ENCODE results near the gene RPN1. TPM values are rescaled to one million over a fixed set of nuclear protein-coding genes. Genes with fewer than 3 reads are reported as not detected.
"Not testable (repeated sequence)": the region's sequence is repeated elsewhere in the genome, so short reads cannot be mapped to it uniquely, and the experiment has no call there.

Gene RPN1
- total RNA-seq, 1 donor from 2014 or later: 84.9 TPM

- no peak for DNase-seq (ENCODE audit: low spot score)
- intact Hi-C loops (cut with DNase I): loop anchor here (2.0 to 5.0 kb wide), 5 partner anchors 36 to 262 kb away; partner anchors contain the start of genes ACAD9 and RPN1
These were observed 33.9 kb downstream of the RPN1 start for GRCh38 chr3:128616516-128617269.

- DNase-seq (ENCODE audit: low spot score): no peak
- intact Hi-C loops (cut with DNase I): no loop called here
These were observed 36.5 kb downstream of the RPN1 start for GRCh38 chr3:128614076-128614475.

- no peak for DNase-seq (ENCODE audit: low spot score)
- intact Hi-C loops (cut with DNase I): no loop called here
These were observed 37.4 kb downstream of the RPN1 start for GRCh38 chr3:128613083-128613829.

GRCh38 chr3:128610451-128611070 is 40.1 kb downstream of the RPN1 start:
- intact Hi-C loops (cut with DNase I): no loop called here
- DNase-seq (ENCODE audit: low spot score): no peak

- no peak for DNase-seq (ENCODE audit: low spot score)
- intact Hi-C loops (cut with DNase I): loop anchor here (2.0 to 5.0 kb wide), 2 partner anchors 442 to 514 kb away; no protein-coding TSS in a partner anchor
These were observed 41.3 kb downstream of the RPN1 start for GRCh38 chr3:128609294-128609693.

GRCh38 chr3:128607710-128608048 is 42.9 kb downstream of the RPN1 start:
- no peak for DNase-seq (ENCODE audit: low spot score)
- intact Hi-C loops (cut with DNase I): loop anchor here (1.0 to 5.0 kb wide), 3 partner anchors 181 to 513 kb away; no protein-coding TSS in a partner anchor

GRCh38 chr3:128606094-128606493 is 44.5 kb downstream of the RPN1 start:
- intact Hi-C loops (cut with DNase I): loop anchor here (5.0 kb wide), 1 partner anchor 439 kb away; no protein-coding TSS in a partner anchor
- no peak for DNase-seq (ENCODE audit: low spot score)

GRCh38 chr3:128605091-128606046 is 45.2 kb downstream of the RPN1 start:
- intact Hi-C loops (cut with DNase I): loop anchor here (5.0 kb wide), 1 partner anchor 438 kb away; no protein-coding TSS in a partner anchor
- no peak for DNase-seq (ENCODE audit: low spot score)

- intact Hi-C loops (cut with DNase I): no loop called here
- no peak for DNase-seq (ENCODE audit: low spot score)
These were observed 46.5 kb downstream of the RPN1 start for GRCh38 chr3:128603811-128604775.

- intact Hi-C loops (cut with DNase I): no loop called here
- DNase-seq (ENCODE audit: low spot score): no peak
These were observed 47.3 kb downstream of the RPN1 start for GRCh38 chr3:128603313-128603712.

GRCh38 chr3:128598884-128599664 is 51.5 kb downstream of the RPN1 start:
- intact Hi-C loops (cut with DNase I): no loop called here
- no peak for DNase-seq (ENCODE audit: low spot score)

- intact Hi-C loops (cut with DNase I): no loop called here
- DNase-seq (ENCODE audit: low spot score): no peak
These were observed 52.7 kb downstream of the RPN1 start for GRCh38 chr3:128597900-128598299.

- no peak for DNase-seq (ENCODE audit: low spot score)
- intact Hi-C loops (cut with DNase I): no loop called here
These were observed 57.8 kb downstream of the RPN1 start for GRCh38 chr3:128592864-128593263.

GRCh38 chr3:128591738-128592426 is 58.7 kb downstream of the RPN1 start:
- DNase-seq (ENCODE audit: low spot score): no peak
- intact Hi-C loops (cut with DNase I): no loop called here

- no peak for DNase-seq (ENCODE audit: low spot score)
- intact Hi-C loops (cut with DNase I): no loop called here
These were observed 59.7 kb downstream of the RPN1 start for GRCh38 chr3:128590948-128591347.

- intact Hi-C loops (cut with DNase I): loop anchor here (10.0 kb wide), 1 partner anchor 245 kb away; no protein-coding TSS in a partner anchor
- DNase-seq (ENCODE audit: low spot score): not testable (repeated sequence)
These were observed 60.6 kb downstream of the RPN1 start for GRCh38 chr3:128589985-128590384.

- intact Hi-C loops (cut with DNase I): loop anchor here (10.0 kb wide), 1 partner anchor 243 kb away; no protein-coding TSS in a partner anchor
- no peak for DNase-seq (ENCODE audit: low spot score)
These were observed 62.5 kb downstream of the RPN1 start for GRCh38 chr3:128588147-128588546.
